HepG2 (cell line): Measurements from ENCODE around the gene HEATR5B. TPM values are rescaled to one million over a fixed set of nuclear protein-coding genes. Genes with fewer than 3 reads are reported as not detected.

Source experiments
- ATF5 ChIP-seq: sonication (generic); formaldehyde crosslinking; IDR thresholded peaks from 2 replicates; pipeline ENCODE4 v1.4.0; 2020; ENCODE audit warnings: mild to moderate bottlenecking, low read depth, missing genetic modification reagents
- BHLHE40 ChIP-seq: IDR thresholded peaks from 2 replicates; pipeline ENCODE4 v1.6.1; 2011; ENCODE audit warnings: low read length, improper control_type of control experiment
- CC2D1A ChIP-seq: sonication (generic); formaldehyde crosslinking; IDR thresholded peaks from 2 replicates; pipeline ENCODE4 v1.8.1; 2023; ENCODE audit warnings: mild to moderate bottlenecking, missing genetic modification reagents
- FOXP1 ChIP-seq, 2 experiments: fragments of 450-650 bp in 1 of 2; IDR thresholded peaks; 2 replicates each; pipeline ENCODE4 v1.6.1; 2017 to 2018; ENCODE audit warnings: antibody characterized with exemption in 1 of 2
- GRHL1 ChIP-seq: sonication (generic); formaldehyde crosslinking; conservative IDR thresholded peaks from 2 replicates; pipeline ENCODE4 v1.8.0; 2022; ENCODE audit warnings: missing genetic modification reagents
- HCFC1 ChIP-seq: fragments of 150-350 bp; IDR thresholded peaks from 2 replicates; pipeline ENCODE4 v1.6.1; 2014; ENCODE audit warnings: low read depth, low read length
- MNT ChIP-seq: fragments of 450-650 bp; IDR thresholded peaks from 2 replicates; pipeline ENCODE4 v1.6.1; 2016
- NR2C2 ChIP-seq: sonication (generic); formaldehyde crosslinking; IDR thresholded peaks from 2 replicates; pipeline ENCODE4 v1.4.0; 2020; ENCODE audit warnings: missing genetic modification reagents, mild to moderate bottlenecking, moderate library complexity, borderline replicate concordance
- SALL1 ChIP-seq: sonication (generic); formaldehyde crosslinking; IDR thresholded peaks from 2 replicates; pipeline ENCODE4 v1.8.0; 2022; ENCODE audit warnings: mild to moderate bottlenecking, missing genetic modification reagents
- SETDB1 ChIP-seq: sonication (generic); formaldehyde crosslinking; IDR thresholded peaks from 2 replicates; pipeline ENCODE4 v1.5.1; 2020; ENCODE audit warnings: missing genetic modification reagents, mild to moderate bottlenecking, borderline replicate concordance
- ZMAT5 ChIP-seq: sonication (generic); formaldehyde crosslinking; IDR thresholded peaks from 2 replicates; pipeline ENCODE4 v1.5.0; 2020; ENCODE audit warnings: mild to moderate bottlenecking, low read depth, missing genetic modification reagents, borderline replicate concordance
- ZNF546 ChIP-seq: sonication (generic); formaldehyde crosslinking; conservative IDR thresholded peaks from 2 replicates; pipeline ENCODE4 v1.8.1; 2023; ENCODE audit warnings: mild to moderate bottlenecking, missing genetic modification reagents
- ZNF567 ChIP-seq: sonication (generic); formaldehyde crosslinking; IDR thresholded peaks from 2 replicates; pipeline ENCODE4 v1.8.1; 2023; ENCODE audit warnings: mild to moderate bottlenecking, missing genetic modification reagents, borderline replicate concordance
- ZNF574 ChIP-seq: sonication (generic); formaldehyde crosslinking; IDR thresholded peaks from 2 replicates; pipeline ENCODE4 v1.4.0; 2020; ENCODE audit warnings: missing genetic modification reagents
- ZNF615 ChIP-seq: sonication (generic); formaldehyde crosslinking; IDR thresholded peaks from 2 replicates; pipeline ENCODE4 v1.5.0; 2020; ENCODE audit warnings: mild to moderate bottlenecking, missing genetic modification reagents, borderline replicate concordance
- ZNF629 ChIP-seq: sonication (generic); formaldehyde crosslinking; conservative IDR thresholded peaks from 2 replicates; pipeline ENCODE4 v1.5.0; 2020; ENCODE audit warnings: missing genetic modification reagents
- ZNF660 ChIP-seq: sonication (generic); formaldehyde crosslinking; IDR thresholded peaks from 2 replicates; pipeline ENCODE4 v1.5.1; 2020; ENCODE audit warnings: mild to moderate bottlenecking, low read depth, missing genetic modification reagents, borderline replicate concordance
- ZSCAN30 ChIP-seq: sonication (generic); formaldehyde crosslinking; IDR thresholded peaks from 2 replicates; pipeline ENCODE4 v1.5.0; 2020; ENCODE audit warnings: mild to moderate bottlenecking, missing genetic modification reagents
- polyA plus RNA-seq, 8 experiments: library from polyadenylated mRNA; depleted of rRNA in 3 of 8; stranded (reverse) in 7 of 8; unstranded in 1 of 8; fragments of >200 nt; fragmentation: Illumina TruSeq in 4 of 8; extraction: Trizol in 4 of 8; gene quantifications; 2 replicates each; pipeline versions ENCODE4 v1.2.1 to v1.2.3, GENCODE V29; 2011 to 2016; ENCODE audit warnings: low read depth in 4 of 8, missing spikeins in 1 of 8, mixed read lengths in 1 of 8; ENCODE audit not compliant: insufficient read depth in 1 of 8
- total RNA-seq, 5 experiments: library from RNA; depleted of rRNA; stranded (reverse); fragments of >200 nt; fragmentation: Illumina TruSeq; extraction: Trizol; gene quantifications; 2 replicates each; pipeline ENCODE4 v1.2.3, GENCODE V29; 2016; ENCODE audit warnings: low read depth in 1 of 5

Gene HEATR5B
- total and polyA plus RNA-seq, 2 of the 13 experiments (the other 11 are each of a cell fraction or from before 2014, with no cell fraction given) = 12.7 to 16.3 TPM

GRCh38 chr2:36966370-36967235 lies 117.6 kb downstream of the HEATR5B start, which contains the start of gene STRN (continued):
- 0 out of 2 replicates have a peak, but pooled peaks have one; percentile 4 for TF ChIP-seq MNT
- TF ChIP-seq ATF5 (CRISPR knock-in tag) = 0 out of 2 replicates have a peak, but pooled peaks have one; percentile 41
- TF ChIP-seq ZNF546 (CRISPR knock-in tag) = no peak
- TF ChIP-seq HCFC1 = peak; percentile 90
- no peak for TF ChIP-seq ZSCAN30 (CRISPR knock-in tag)
- peak; percentile 96 for TF ChIP-seq ZNF629 (CRISPR knock-in tag)
- TF ChIP-seq SETDB1 (CRISPR knock-in tag) = no peak
- no peak for TF ChIP-seq GRHL1
- TF ChIP-seq ZNF574 (CRISPR knock-in tag) = peak; percentile 89
- no peak for TF ChIP-seq FOXP1 (IDR thresholded peaks at IDR 0.05)
- 0 out of 2 replicates have a peak, but pooled peaks have one; percentile 4 for TF ChIP-seq FOXP1 (CRISPR knock-in tag; IDR thresholded peaks at IDR 0.05)
- no peak; the same call in 1 of the 2 replicates for TF ChIP-seq ZNF615 (CRISPR knock-in tag)
- TF ChIP-seq ZMAT5 (CRISPR knock-in tag) = no peak
- TF ChIP-seq NR2C2 (CRISPR knock-in tag) = peak; percentile 93
- no peak for TF ChIP-seq ZNF660 (CRISPR knock-in tag)
- TF ChIP-seq SALL1 = peak; percentile 78
- 0 out of 2 replicates have a peak, but pooled peaks have one; percentile 9 for TF ChIP-seq BHLHE40
- TF ChIP-seq CC2D1A (CRISPR knock-in tag) = no peak
- TF ChIP-seq ZNF567 (CRISPR knock-in tag) = peak; percentile 15; the same call in 1 of the 2 replicates
